ENCODE data around the gene ULBP1.
"Not testable (repeated sequence)": the region's sequence is repeated elsewhere in the genome, so short reads cannot be mapped to it uniquely, and the experiment has no call there.

Gene ULBP1

GRCh38 chr6:150005761-150006651 is 42.3 kb downstream of the ULBP1 start:
- Histone ChIP-seq H3K9me3 (ENCODE audit: control insufficient read depth in 2 of 2, low read length in 2 of 2) (peaks cover 0 to 4% of the 10 kb centered on the region in 2 donors), H3K4me1 (ENCODE audit: control insufficient read depth, insufficient read depth, low read length) (peaks cover 15% of the 10 kb centered on the region), H3K27ac (ENCODE audit: low read length) (no peak overlapping the region), H3K27me3 (ENCODE audit: control insufficient read depth in 1 of 2, insufficient read depth in 2 of 2, low read length in 2 of 2) (peaks cover 25 to 38% of the 10 kb centered on the region in 2 donors), H3K9ac (ENCODE audit: low read length in 2 of 2) (no peak overlapping the region), H3K4me3 (ENCODE audit: low read length in 2 of 2) (peak overlapping the region; percentile 55 to 76), H3K36me3 (ENCODE audit: control insufficient read depth in 2 of 2, insufficient read depth in 2 of 2, low read length in 2 of 2) (no peaks in the 10 kb centered on the region)

- H3K27me3 ChIP-seq (ENCODE audit: control insufficient read depth in 1 of 2, insufficient read depth in 2 of 2, low read length in 2 of 2), result peaks cover 28 to 34% of the 10 kb centered on the region in 2 donors
- H3K27ac ChIP-seq (ENCODE audit: low read length), result no peak overlapping the region
- H3K36me3 ChIP-seq (ENCODE audit: control insufficient read depth in 2 of 2, insufficient read depth in 2 of 2, low read length in 2 of 2), result no peaks in the 10 kb centered on the region
- H3K4me3 ChIP-seq (ENCODE audit: low read length in 2 of 2), result no peak overlapping the region
- H3K9me3 ChIP-seq (ENCODE audit: control insufficient read depth in 2 of 2, low read length in 2 of 2), result peaks cover 0 to 4% of the 10 kb centered on the region in 2 donors
- H3K4me1 ChIP-seq (ENCODE audit: control insufficient read depth, insufficient read depth, low read length), result peaks cover 15% of the 10 kb centered on the region
- H3K9ac ChIP-seq (ENCODE audit: low read length in 2 of 2), result no peak overlapping the region
Measured at GRCh38 chr6:150006961-150007464, 43.3 kb downstream of the ULBP1 start.

- H3K4me1 ChIP-seq (ENCODE audit: control insufficient read depth, insufficient read depth, low read length), result peaks cover 15% of the 10 kb centered on the region
- no peak overlapping the region for H3K9ac ChIP-seq (ENCODE audit: low read length in 2 of 2)
- peaks cover 25 to 34% of the 10 kb centered on the region in 2 donors for H3K27me3 ChIP-seq (ENCODE audit: control insufficient read depth in 1 of 2, insufficient read depth in 2 of 2, low read length in 2 of 2)
Measured at GRCh38 chr6:150008588-150008987, 44.8 kb downstream of the ULBP1 start.

GRCh38 chr6:150012846-150013784 is 49.4 kb downstream of the ULBP1 start:
- H3K9ac ChIP-seq (ENCODE audit: low read length in 2 of 2); H3K36me3 ChIP-seq (ENCODE audit: control insufficient read depth in 2 of 2, insufficient read depth in 2 of 2, low read length in 2 of 2); H3K9me3 ChIP-seq (ENCODE audit: control insufficient read depth in 2 of 2, low read length in 2 of 2); H3K4me1 ChIP-seq (ENCODE audit: control insufficient read depth, insufficient read depth, low read length); H3K4me3 ChIP-seq (ENCODE audit: low read length in 2 of 2); H3K27ac ChIP-seq (ENCODE audit: low read length): not testable (repeated sequence)
- peaks cover 33 to 41% of the 10 kb centered on the region in 2 donors for H3K27me3 ChIP-seq (ENCODE audit: control insufficient read depth in 1 of 2, insufficient read depth in 2 of 2, low read length in 2 of 2)

More at GRCh38 chr6:150008588-150008987, 44.8 kb downstream of the ULBP1 start:
- Histone ChIP-seq H3K36me3 (ENCODE audit: control insufficient read depth in 2 of 2, insufficient read depth in 2 of 2, low read length in 2 of 2) (no peaks in the 10 kb centered on the region), H3K4me3 (ENCODE audit: low read length in 2 of 2) (no peak overlapping the region), H3K27ac (ENCODE audit: low read length) (no peak overlapping the region), H3K9me3 (ENCODE audit: control insufficient read depth in 2 of 2, low read length in 2 of 2) (no peaks in the 10 kb centered on the region)

- not testable (repeated sequence) for H3K4me3 ChIP-seq (ENCODE audit: low read length in 2 of 2); H3K9me3 ChIP-seq (ENCODE audit: control insufficient read depth in 2 of 2, low read length in 2 of 2); H3K36me3 ChIP-seq (ENCODE audit: control insufficient read depth in 2 of 2, insufficient read depth in 2 of 2, low read length in 2 of 2); H3K4me1 ChIP-seq (ENCODE audit: control insufficient read depth, insufficient read depth, low read length); H3K9ac ChIP-seq (ENCODE audit: low read length in 2 of 2); H3K27ac ChIP-seq (ENCODE audit: low read length)
- H3K27me3 ChIP-seq (ENCODE audit: control insufficient read depth in 1 of 2, insufficient read depth in 2 of 2, low read length in 2 of 2), result peaks cover 33 to 40% of the 10 kb centered on the region in 2 donors
Measured at GRCh38 chr6:150013785-150014622, 50.3 kb downstream of the ULBP1 start.

GRCh38 chr6:150014623-150015280 is 51.0 kb downstream of the ULBP1 start:
- H3K27me3 ChIP-seq (ENCODE audit: control insufficient read depth in 1 of 2, insufficient read depth in 2 of 2, low read length in 2 of 2), result peaks cover 33 to 43% of the 10 kb centered on the region in 2 donors
- H3K36me3 ChIP-seq (ENCODE audit: control insufficient read depth in 2 of 2, insufficient read depth in 2 of 2, low read length in 2 of 2), result not testable (repeated sequence)

GRCh38 chr6:150015281-150016001 is 51.7 kb downstream of the ULBP1 start:
- H3K9me3 ChIP-seq (ENCODE audit: control insufficient read depth in 2 of 2, low read length in 2 of 2); H3K9ac ChIP-seq (ENCODE audit: low read length in 2 of 2); H3K4me3 ChIP-seq (ENCODE audit: low read length in 2 of 2); H3K4me1 ChIP-seq (ENCODE audit: control insufficient read depth, insufficient read depth, low read length); H3K27ac ChIP-seq (ENCODE audit: low read length); H3K36me3 ChIP-seq (ENCODE audit: control insufficient read depth in 2 of 2, insufficient read depth in 2 of 2, low read length in 2 of 2): not testable (repeated sequence)
- peaks cover 33 to 41% of the 10 kb centered on the region in 2 donors for H3K27me3 ChIP-seq (ENCODE audit: control insufficient read depth in 1 of 2, insufficient read depth in 2 of 2, low read length in 2 of 2)

More at GRCh38 chr6:150014623-150015280, 51.0 kb downstream of the ULBP1 start:
- H3K9ac ChIP-seq (ENCODE audit: low read length in 2 of 2); H3K4me3 ChIP-seq (ENCODE audit: low read length in 2 of 2); H3K9me3 ChIP-seq (ENCODE audit: control insufficient read depth in 2 of 2, low read length in 2 of 2); H3K27ac ChIP-seq (ENCODE audit: low read length); H3K4me1 ChIP-seq (ENCODE audit: control insufficient read depth, insufficient read depth, low read length): not testable (repeated sequence)

- Histone ChIP-seq H3K27me3 (ENCODE audit: control insufficient read depth in 1 of 2, insufficient read depth in 2 of 2, low read length in 2 of 2) (peaks cover 33 to 38% of the 10 kb centered on the region in 2 donors), H3K9me3 (ENCODE audit: control insufficient read depth in 2 of 2, low read length in 2 of 2) (no peaks in the 10 kb centered on the region), H3K27ac (ENCODE audit: low read length) (no peak overlapping the region), H3K4me3 (ENCODE audit: low read length in 2 of 2) (no peak overlapping the region), H3K36me3 (ENCODE audit: control insufficient read depth in 2 of 2, insufficient read depth in 2 of 2, low read length in 2 of 2) (no peaks in the 10 kb centered on the region), H3K4me1 (ENCODE audit: control insufficient read depth, insufficient read depth, low read length) (peaks cover 2% of the 10 kb centered on the region), H3K9ac (ENCODE audit: low read length in 2 of 2) (no peak overlapping the region)
Measured at GRCh38 chr6:150016324-150017185, 52.8 kb downstream of the ULBP1 start.

GRCh38 chr6:150017186-150017521 is 53.4 kb downstream of the ULBP1 start:
- H3K9ac ChIP-seq (ENCODE audit: low read length in 2 of 2); H3K4me1 ChIP-seq (ENCODE audit: control insufficient read depth, insufficient read depth, low read length); H3K36me3 ChIP-seq (ENCODE audit: control insufficient read depth in 2 of 2, insufficient read depth in 2 of 2, low read length in 2 of 2); H3K9me3 ChIP-seq (ENCODE audit: control insufficient read depth in 2 of 2, low read length in 2 of 2); H3K4me3 ChIP-seq (ENCODE audit: low read length in 2 of 2); H3K27ac ChIP-seq (ENCODE audit: low read length): not testable (repeated sequence)
- peaks cover 31 to 36% of the 10 kb centered on the region in 2 donors for H3K27me3 ChIP-seq (ENCODE audit: control insufficient read depth in 1 of 2, insufficient read depth in 2 of 2, low read length in 2 of 2)

Data from stomach smooth muscle (tissue), 2 donors.